GM12873 (cell line): Measurements from ENCODE around the gene HBP1.

Experiments
- TF ChIP-seq, protein P1 (sequence below): IDR thresholded peaks from 2 replicates; pipeline ENCODE4 v1.5.1; 2012; ENCODE audit warnings: low read depth, mild to moderate bottlenecking, moderate library complexity, low read length, control low read depth; ENCODE audit not compliant: insufficient read depth; ENCODE audit errors: missing control alignments

Gene HBP1

GRCh38 chr7:107208024-107208521 is 39.3 kb downstream of the HBP1 start:
- TF ChIP-seq, protein P1, sequence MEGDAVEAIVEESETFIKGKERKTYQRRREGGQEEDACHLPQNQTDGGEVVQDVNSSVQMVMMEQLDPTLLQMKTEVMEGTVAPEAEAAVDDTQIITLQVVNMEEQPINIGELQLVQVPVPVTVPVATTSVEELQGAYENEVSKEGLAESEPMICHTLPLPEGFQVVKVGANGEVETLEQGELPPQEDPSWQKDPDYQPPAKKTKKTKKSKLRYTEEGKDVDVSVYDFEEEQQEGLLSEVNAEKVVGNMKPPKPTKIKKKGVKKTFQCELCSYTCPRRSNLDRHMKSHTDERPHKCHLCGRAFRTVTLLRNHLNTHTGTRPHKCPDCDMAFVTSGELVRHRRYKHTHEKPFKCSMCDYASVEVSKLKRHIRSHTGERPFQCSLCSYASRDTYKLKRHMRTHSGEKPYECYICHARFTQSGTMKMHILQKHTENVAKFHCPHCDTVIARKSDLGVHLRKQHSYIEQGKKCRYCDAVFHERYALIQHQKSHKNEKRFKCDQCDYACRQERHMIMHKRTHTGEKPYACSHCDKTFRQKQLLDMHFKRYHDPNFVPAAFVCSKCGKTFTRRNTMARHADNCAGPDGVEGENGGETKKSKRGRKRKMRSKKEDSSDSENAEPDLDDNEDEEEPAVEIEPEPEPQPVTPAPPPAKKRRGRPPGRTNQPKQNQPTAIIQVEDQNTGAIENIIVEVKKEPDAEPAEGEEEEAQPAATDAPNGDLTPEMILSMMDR: no peak

DNA sequence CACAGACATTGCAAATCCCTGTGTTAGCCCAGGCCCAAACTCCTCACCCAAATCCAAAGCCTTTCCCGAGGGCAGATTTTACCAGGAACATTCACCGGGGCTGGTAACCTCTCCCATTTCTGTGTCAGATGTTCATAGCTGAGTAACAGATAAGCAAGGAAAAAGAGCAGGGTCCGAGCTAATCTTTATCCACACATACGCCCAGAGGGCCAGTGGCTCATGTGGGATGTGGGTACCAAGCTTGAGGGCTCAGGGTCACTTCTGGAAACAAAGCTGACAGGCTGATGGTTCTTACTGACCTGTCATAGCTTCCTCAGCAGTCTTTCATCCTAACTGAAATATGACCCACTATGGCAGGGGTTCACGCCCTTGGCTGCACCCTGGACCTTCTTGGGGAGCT is 39.8 kb downstream of the HBP1 start:
- TF ChIP-seq, protein P1: no peak

DNA sequence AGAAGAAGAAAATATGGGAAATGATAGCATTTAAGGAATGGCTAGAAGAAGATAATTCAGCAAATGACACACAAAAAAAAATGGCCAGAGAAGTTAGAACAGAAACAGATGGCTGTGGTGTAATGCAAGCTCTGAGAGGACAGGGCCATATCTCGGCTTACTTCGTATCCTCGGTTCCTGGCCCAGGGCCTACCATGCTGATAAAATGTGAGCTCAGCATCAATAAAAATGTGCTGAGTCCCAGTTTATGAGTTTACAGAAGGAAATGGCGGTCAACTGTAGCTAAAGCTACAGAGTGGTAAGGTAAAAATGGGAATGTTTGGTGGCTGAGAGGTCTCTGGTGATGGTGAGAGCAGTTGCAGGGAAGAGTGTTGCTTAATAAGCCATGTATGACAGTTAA is 40.8 kb downstream of the HBP1 start:
- TF ChIP-seq, protein P1: no peak

DNA sequence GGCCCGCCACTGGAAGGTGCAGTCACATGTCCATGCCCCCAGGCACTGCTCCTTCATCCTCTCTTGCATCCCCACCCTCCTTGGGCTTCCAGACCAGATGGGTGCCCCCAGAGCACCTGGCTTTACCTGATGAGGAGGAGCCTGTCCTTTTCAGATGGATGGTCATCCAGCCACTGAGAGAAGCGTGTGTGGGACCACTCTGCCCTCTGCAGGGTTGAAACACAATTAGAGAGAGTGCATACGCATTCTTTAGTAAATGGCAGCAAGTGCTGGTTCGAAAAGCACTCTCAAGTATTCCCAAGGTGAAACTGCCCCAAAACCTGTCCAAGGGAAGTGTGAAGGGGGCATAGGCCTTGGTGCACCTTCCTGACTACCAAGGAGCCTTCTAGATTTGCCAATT is 41.6 kb downstream of the HBP1 start:
- TF ChIP-seq, protein P1: no peak

DNA sequence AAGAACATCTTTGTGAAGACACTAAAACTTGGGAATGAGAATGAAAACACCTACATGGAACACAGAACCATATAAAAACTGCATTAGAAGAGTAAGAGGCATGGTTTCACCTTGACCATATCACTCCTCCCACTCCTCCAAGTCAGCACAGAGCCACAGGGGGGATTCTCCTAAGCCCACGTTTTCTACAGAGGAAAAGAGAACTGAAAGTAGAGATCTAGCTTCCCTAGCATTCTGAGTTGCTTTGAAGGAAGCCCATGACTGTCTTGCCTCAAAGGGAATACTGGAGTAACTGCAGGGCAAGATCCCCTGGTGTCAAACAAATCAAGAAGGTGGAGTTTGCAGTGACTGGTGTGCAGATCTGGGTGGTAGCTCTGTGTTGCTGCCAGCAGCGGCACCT is 43.9 kb downstream of the HBP1 start:
- TF ChIP-seq, protein P1: no peak

DNA sequence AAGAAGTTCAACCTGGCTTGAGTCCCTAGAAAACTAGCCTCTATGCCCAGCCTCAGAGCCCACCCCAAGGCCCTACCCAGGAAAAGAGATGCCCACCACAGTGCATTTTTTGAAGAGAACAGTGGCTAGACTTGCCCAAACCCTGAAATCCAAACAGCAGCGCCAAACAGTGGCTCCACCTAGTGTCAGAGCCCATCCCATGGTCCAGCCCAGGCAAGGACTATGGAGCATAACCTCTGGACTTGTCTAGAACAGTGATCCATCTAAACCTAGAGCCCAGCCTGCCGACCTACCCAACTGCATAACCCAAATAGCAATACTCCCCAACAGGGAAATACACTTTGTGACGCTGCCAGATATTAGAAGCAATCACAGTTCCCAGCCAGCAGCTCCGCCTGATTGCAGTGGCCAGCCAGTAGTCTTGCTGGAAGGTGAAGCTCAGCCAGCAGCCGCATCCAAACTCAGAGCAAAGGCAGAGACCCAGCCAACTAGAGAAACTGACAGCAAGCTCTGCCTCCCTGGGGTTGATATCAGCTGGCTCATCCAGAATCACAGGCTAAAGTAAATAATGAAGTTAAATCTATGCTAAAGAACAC is 44.5 kb downstream of the HBP1 start:
- TF ChIP-seq, protein P1: no peak

GRCh38 chr7:107213945-107214344 is 45.1 kb downstream of the HBP1 start:
- TF ChIP-seq, protein P1: no peak
